Stimulated activated naive CD4-positive, alpha-beta T cell treated with Interleukin-2 at 50 U/mL for 16 hours (primary cell): ENCODE measurements around the gene KDM5A.
"Not testable (repeated sequence)": the region's sequence is repeated elsewhere in the genome, so short reads cannot be mapped to it uniquely, and the experiment has no call there.

ENCODE experiments used
- DNase-seq: peaks from one replicate; lab custom pipeline; 2025; lab: John Stamatoyannopoulos, UW

KDM5A gene

DNA sequence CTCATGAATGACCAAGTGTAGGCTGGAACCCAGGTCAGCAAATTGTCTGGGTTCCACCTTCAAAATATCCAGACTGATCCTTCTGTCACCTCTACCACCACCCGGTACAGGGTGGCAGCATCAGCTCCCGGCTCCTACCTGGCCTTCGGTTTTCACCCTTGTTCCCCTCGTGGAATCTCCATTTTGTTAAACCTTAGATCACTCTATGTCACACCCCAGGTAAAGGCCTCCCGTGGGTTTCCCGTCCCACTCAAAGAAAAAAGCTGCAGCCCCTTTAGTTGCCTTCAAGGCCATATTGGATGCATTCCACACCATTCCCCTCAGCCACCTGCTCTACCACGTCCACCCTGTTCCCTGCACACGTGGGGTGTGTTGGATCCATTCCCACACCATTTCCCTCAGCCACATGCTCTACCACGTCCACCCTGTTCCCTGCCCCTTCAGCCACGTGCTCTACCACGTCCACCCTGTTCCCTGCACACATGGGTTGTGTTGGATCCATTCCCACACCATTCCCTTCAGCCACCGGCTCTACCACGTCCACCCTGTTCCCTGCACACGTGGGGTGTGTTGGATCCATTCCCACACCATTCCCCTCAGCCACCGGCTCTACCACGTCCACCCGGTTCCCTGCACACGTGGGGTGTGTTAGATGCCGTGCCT, 150.3 kb downstream of the KDM5A start:
- DNase-seq = no peak

DNA sequence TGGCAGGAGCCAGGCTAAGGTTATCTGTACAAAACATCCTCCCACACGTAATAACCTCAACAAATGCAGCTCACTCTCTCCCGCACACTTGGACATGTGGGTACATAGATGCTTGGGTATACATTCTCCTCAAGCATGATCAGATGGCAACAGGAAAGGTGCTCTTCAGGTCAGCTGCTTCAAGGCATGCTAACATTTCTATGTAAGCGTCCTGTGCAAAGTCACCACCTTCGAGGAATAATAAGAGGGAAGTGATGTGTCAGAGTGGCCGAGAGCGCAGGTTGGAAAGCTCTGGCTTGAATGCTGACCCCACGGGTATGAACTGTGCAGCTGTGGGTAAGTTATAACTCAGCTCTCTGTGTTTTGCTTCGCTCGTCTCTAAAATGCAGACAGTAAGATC, 151.0 kb downstream of the KDM5A start:
- no peak for DNase-seq

DNA sequence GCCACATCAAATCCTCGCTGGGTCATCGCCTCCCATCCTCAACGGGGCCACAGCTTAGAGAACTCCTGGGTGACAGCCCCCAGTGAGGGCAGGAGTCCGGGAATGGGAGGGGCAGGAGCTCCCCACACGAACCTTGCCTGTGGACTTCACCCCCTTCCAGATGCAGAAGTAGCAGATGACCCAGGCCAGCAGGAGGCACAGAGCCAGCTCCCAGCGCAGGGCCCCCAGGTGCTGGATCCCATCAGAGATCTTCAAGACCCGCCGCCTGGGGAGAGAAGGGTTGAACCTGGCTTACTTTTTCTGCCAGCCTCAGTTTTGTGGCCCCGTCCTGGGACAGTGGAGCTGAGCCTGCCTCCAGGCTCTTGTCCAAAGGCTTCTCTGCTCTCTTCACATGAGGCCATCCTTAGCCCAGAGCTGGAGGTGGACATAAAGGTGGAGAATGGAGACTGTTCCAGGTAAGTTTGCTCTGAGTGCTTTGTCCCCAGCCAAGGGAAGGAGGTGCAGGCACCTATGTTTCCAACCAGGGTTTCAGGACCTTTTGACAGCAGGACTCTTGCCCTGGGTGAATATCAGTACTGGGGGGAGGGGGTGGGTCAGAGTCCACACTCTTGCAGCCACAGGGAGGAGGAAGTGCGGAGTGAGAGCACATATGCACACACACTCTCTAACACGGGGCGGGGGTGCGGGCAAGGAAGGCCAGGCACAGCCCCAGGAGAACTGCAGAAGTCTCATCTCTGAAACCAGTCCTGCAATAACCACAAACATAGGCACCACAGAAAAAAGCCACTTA, 151.9 kb downstream of the KDM5A start:
- no peak for DNase-seq

DNA sequence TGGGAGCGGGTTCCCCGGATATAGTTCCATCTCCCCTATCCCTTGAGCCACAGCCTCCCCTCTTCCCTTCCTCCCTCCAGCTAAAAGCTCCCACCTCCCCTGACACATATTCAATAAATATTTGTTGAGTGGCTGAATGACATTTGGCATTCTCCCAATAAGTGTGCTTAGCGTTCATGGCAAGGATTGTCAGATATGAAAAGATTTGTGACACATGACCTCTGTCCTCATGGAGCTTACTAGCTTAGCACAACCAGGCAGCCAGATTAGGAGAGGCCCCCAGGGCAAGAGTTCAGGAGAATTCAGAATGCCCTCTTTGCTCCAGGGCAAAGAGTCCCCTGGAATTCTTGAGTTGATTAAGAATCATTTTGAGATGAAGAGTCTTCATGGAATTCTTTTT, 152.7 kb downstream of the KDM5A start:
- no peak for DNase-seq

DNA sequence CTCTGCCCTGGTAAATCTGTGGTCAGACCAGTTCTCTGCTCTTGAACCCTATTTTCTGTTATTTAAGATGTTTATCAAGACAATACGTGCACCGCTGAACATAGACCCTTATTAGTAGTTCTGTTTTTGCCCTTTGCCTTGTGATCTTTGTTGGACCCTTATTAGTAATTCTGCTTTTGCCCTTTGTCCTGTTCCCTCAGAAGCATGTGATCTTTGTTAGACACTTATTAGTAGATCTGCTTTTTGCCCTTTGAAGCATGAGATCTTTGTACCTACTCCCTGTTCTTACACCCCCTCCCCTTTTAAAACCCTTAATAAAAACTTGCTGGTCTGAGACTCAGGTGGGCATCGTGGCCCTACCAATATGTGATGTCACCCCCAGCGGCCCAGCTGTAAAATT, 153.2 kb downstream of the KDM5A start:
- DNase-seq = not testable (repeated sequence)

DNA sequence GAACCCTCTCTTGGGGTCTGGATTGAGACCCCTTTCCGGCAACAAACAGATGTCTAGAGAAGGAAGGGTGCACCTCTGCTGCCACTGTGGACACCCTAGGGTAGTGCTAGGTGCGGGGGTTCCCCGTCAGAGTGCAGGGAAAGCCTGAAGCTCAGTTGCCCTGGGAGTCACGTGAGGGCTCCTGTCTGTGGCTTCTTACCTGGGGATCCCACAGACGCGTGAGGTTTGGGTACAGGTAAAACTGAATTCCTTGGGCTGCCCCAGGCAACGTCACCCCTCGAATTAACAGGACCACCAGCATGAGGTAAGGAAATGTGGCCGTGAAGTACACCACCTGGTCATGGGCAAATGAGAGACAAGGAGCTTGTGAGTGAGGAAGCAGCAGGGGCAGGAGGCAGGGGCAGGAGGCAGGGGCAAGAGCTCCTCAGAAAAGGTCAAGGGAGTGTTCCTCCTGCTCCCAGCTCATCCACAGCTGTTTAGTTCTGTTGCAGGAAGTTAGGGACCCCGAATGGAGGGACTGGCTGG, 154.2 kb downstream of the KDM5A start:
- DNase-seq = no peak

DNA sequence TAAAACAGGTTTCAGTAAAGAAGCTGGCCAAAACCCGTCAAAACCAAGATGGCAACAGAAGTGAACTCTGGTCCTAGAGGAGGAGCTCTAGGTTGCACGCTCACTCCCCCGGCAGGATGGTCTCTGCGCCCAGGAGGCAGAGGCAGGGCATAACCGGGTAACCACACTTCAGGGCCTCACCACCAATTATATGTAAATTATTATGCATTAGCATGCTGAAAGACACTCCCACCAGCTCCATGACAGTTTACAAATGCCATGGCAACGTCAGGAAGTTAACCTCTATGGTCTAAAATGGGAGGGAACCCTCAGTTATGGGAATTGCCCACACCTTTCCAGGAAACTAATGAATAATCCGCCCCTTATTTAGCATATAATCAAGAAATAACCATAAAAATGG, 155.1 kb downstream of the KDM5A start:
- no peak for DNase-seq

DNA sequence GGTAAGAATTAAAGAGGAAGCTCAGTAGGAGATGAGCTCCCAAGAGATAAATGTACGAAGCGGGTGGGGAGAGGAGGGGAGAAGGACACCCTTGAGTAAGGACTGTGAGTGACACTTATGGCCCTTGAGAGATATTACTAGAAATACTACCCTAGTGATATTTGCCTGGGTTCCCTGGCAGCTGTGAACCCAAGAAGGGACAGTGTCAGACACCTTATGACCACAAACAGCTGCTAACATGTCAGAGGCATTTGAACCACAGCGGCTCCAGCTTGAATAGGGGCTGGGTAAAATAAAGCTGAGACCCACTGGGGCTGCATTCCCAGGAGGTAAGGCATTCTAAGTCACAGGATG, 155.5 kb downstream of the KDM5A start:
- DNase-seq = no peak

DNA sequence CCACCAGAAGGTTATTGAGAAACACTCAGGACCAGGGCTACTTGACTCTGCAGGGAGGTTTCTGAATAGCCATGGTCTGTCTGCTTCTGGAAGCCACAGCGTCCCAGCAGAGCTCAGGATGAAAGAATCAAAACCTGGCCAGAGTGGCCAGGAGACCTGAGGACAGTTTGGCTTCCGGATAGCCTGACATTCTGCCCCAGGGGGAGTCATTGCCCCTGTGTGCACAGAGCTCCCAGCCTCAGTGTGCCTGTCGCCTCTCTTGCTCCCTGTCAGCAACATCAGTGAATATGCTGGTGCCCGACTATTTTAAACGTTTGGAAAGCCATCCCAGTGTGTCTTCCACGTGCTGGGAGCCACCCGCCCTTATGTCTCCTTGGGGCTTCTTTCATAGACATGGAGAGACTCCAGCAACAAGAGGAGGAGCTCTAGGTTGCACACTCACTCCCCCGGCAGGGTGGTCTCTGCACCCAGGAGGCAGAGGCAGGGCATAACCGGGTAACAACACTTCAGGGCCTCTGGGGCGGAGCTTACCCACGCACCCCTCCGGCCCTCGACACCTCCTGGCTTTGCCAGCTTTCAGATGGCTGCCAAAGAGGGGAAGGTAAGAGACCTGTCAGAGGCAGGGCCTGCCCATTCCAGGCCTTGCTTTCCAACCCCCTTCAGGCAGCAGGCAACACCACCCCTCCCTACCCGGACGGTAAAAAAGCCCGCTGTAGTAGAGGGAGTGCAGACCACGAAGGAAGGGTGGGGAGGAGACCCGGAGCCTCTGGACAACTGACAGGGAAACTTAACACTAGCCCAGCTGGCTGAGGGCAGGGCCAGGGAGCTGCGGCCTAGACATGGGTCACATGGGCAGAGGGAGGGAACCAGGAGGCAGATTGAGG, 156.1 kb downstream of the KDM5A start:
- no peak for DNase-seq

DNA sequence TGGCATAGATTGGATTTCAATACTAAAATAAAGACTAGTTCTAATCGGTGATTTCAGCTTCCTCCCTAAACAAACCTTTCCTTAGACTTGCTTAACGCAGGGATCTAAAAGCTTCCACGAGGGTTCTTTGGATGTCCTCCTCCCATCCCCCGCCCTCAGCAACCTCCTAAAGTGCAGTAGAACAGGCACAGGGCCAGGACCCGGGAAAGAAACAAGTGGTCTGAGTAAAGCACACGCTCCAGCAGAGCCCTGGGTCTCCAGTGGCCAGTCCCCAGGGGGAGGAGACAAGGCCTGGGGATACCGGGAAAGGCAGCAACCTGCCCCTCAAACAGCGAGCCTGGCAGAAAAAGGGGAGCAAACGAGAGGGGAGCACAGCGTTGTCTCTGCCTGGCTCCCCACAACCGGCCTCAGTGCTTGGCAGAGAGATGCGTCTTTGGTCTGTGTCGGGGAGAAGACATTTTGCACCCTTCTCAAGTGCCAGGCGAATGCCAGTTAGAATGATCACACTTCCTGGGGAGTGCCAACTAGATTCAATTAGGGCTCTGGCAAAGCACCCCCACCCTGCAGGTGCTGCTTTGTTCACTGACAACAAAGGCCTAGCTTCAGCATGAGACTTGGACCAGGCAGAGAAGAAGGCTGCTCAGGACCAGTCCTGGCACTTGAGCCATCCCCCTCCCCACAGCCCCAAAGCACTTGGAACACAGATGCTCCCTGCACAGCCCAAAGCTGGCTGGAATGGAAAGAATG, 158.0 kb downstream of the KDM5A start:
- DNase-seq = no peak
